IMR-90 (cell line): ENCODE data around the gene RRP9. TPM values are rescaled to one million over a fixed set of nuclear protein-coding genes. Genes with fewer than 3 reads are reported as not detected.

ENCODE experiments used
- ATAC-seq: fragments of 200-7000 bp; cut with Tn5 transposase; 2 replicates; pipeline ENCODE4 v1.9.1; 2020; ENCODE audit warnings: low read depth, mild to moderate bottlenecking, moderate library complexity
- BruUV-seq: library from RNA; stranded (reverse); fragments of 400-500 nt; replicated peaks from 2 replicates; lab custom pipeline; 2021; lab: Mats Ljungman, UMichigan
- CTCF ChIA-PET: fragments of 300-600 bp; formaldehyde crosslinking; extraction: SDS; loops from one replicate; lab custom pipeline; 2021; ENCODE audit warnings: antibody characterized with exemption; lab: Yijun Ruan, JAX
- POLR2A ChIA-PET: fragments of 300-600 bp; sonication (Branson Sonifier 250); formaldehyde crosslinking; loops from one replicate; lab custom pipeline; 2022; ENCODE audit warnings: antibody characterized with exemption; ENCODE audit not compliant: unreplicated experiment; lab: Charles Lee
- DNase-seq: peaks from one replicate; pipeline ENCODE4 v3.0.0; 2013
- H2AFZ ChIP-seq: replicated peaks from 2 replicates; pipeline ENCODE3; 2013; ENCODE audit warnings: low read length, mild to moderate bottlenecking; ENCODE audit not compliant: poor library complexity
- H2AK5ac ChIP-seq: 2 replicates; pipeline ENCODE4 v1.6.1; 2013; ENCODE audit warnings: low read depth, low read length, inconsistent platforms
- H2AK9ac ChIP-seq: replicated peaks from 2 replicates; pipeline ENCODE3; 2013; ENCODE audit warnings: mild to moderate bottlenecking, low read depth, low read length, moderate library complexity; ENCODE audit not compliant: poor library complexity
- H2BK120ac ChIP-seq: 2 replicates; pipeline ENCODE4 v1.6.1; 2013; ENCODE audit warnings: low read depth, low read length, inconsistent platforms
- H2BK15ac ChIP-seq: 3 replicates; pipeline ENCODE4 v1.6.1; 2013; ENCODE audit warnings: low read depth, low read length, inconsistent platforms
- H2BK20ac ChIP-seq: 2 replicates; pipeline ENCODE4 v1.6.1; 2013; ENCODE audit warnings: low read depth, mild to moderate bottlenecking, inconsistent platforms, low read length, moderate library complexity
- H2BK5ac ChIP-seq: 2 replicates; pipeline ENCODE4 v1.6.1; 2013; ENCODE audit warnings: mild to moderate bottlenecking, low read depth, low read length, inconsistent platforms; ENCODE audit not compliant: poor library complexity, severe bottlenecking
- H3K14ac ChIP-seq: replicated peaks from 2 replicates; pipeline ENCODE4 v1.6.1; 2013; ENCODE audit warnings: low read depth, low read length, inconsistent platforms
- H3K18ac ChIP-seq: 2 replicates; pipeline ENCODE4 v1.6.1; 2013; ENCODE audit warnings: low read depth, low read length, control low read depth
- H3K23ac ChIP-seq: 2 replicates; pipeline ENCODE4 v1.6.1; 2013; ENCODE audit warnings: low read depth, low read length, inconsistent platforms
- H3K27ac ChIP-seq: 2 replicates; pipeline ENCODE4 v1.5.1; 2013; ENCODE audit warnings: mild to moderate bottlenecking, control low read depth, low read length; ENCODE audit not compliant: insufficient read depth
- H3K27me3 ChIP-seq: 2 replicates; pipeline ENCODE4 v1.6.1; 2013; ENCODE audit warnings: low read length; ENCODE audit not compliant: control insufficient read depth, insufficient read depth
- H3K36me3 ChIP-seq: 2 replicates; pipeline ENCODE4 v1.6.1; 2013; ENCODE audit warnings: low read length, mixed read lengths; ENCODE audit not compliant: control insufficient read depth, insufficient read depth
- H3K4ac ChIP-seq: 2 replicates; pipeline ENCODE4 v1.6.1; 2013; ENCODE audit warnings: low read depth, low read length, inconsistent platforms
- H3K4me1 ChIP-seq: 2 replicates; pipeline ENCODE4 v1.6.1; 2013; ENCODE audit warnings: low read length, mixed read lengths; ENCODE audit not compliant: control insufficient read depth, insufficient read depth
- H3K4me2 ChIP-seq: 2 replicates; pipeline ENCODE4 v1.6.1; 2013; ENCODE audit warnings: low read depth, mild to moderate bottlenecking, control low read depth, low read length, moderate library complexity
- H3K4me3 ChIP-seq: 2 replicates; pipeline ENCODE4 v1.5.1; 2013; ENCODE audit warnings: low read depth, mild to moderate bottlenecking, control low read depth, low read length, moderate library complexity; ENCODE audit not compliant: insufficient read depth
- H3K56ac ChIP-seq: 2 replicates; pipeline ENCODE4 v1.6.1; 2013; ENCODE audit warnings: low read length, inconsistent platforms; ENCODE audit not compliant: insufficient read depth; ENCODE audit errors: extremely low read depth
- H3K79me1 ChIP-seq, 2 experiments: 2 replicates each; pipeline ENCODE4 v1.6.1; 2013; ENCODE audit warnings: low read length in 2 of 2, inconsistent platforms in 1 of 2, low read depth in 1 of 2
- H3K9ac ChIP-seq: 2 replicates; pipeline ENCODE4 v1.6.1; 2013; ENCODE audit warnings: low read depth, low read length, control low read depth
- H3K9me1 ChIP-seq: 2 replicates; pipeline ENCODE4 v1.6.1; 2013; ENCODE audit warnings: low read length, inconsistent platforms; ENCODE audit not compliant: insufficient read depth
- H3K9me3 ChIP-seq: 2 replicates; pipeline ENCODE4 v1.6.1; 2013; ENCODE audit warnings: low read length; ENCODE audit not compliant: control insufficient read depth, insufficient read depth
- H4K20me1 ChIP-seq: 2 replicates; pipeline ENCODE4 v1.6.1; 2013; ENCODE audit warnings: low read length, inconsistent platforms; ENCODE audit not compliant: insufficient read depth
- H4K5ac ChIP-seq: 2 replicates; pipeline ENCODE4 v1.6.1; 2013; ENCODE audit warnings: mild to moderate bottlenecking, low read depth, low read length, control low read depth
- H4K8ac ChIP-seq, 2 experiments: 2 replicates each; pipeline ENCODE4 v1.6.1; 2013; ENCODE audit warnings: low read depth in 2 of 2, low read length in 2 of 2, control low read depth in 1 of 2, inconsistent platforms in 1 of 2
- H4K91ac ChIP-seq: 2 replicates; pipeline ENCODE4 v1.6.1; 2013; ENCODE audit warnings: low read depth, low read length, inconsistent platforms; ENCODE audit not compliant: insufficient read depth
- BHLHE40 ChIP-seq: fragments of 150-350 bp; IDR thresholded peaks from 2 replicates; pipeline ENCODE4 v1.6.1; 2016; ENCODE audit warnings: mild to moderate bottlenecking, low read depth, low read length
- CEBPB ChIP-seq: IDR thresholded peaks from 2 replicates; pipeline ENCODE4 v1.6.1; 2012; ENCODE audit warnings: low read depth, low read length, improper control_type of control experiment
- CHD1 ChIP-seq: IDR thresholded peaks from 2 replicates; pipeline ENCODE4 v1.6.1; 2012; ENCODE audit warnings: low read depth, low read length, improper control_type of control experiment
- ELK1 ChIP-seq: fragments of 150-350 bp; IDR thresholded peaks from 2 replicates; pipeline ENCODE4 v1.6.1; 2016; ENCODE audit warnings: low read depth, mild to moderate bottlenecking, low read length, moderate library complexity, borderline replicate concordance
- FOS ChIP-seq: fragments of 150-350 bp; IDR thresholded peaks from 2 replicates; pipeline ENCODE4 v1.6.1; 2016; ENCODE audit warnings: low read depth, low read length
- MAFK ChIP-seq: IDR thresholded peaks from 2 replicates; pipeline ENCODE4 v1.6.1; 2012; ENCODE audit warnings: low read depth, low read length, improper control_type of control experiment
- MXI1 ChIP-seq: IDR thresholded peaks from 2 replicates; pipeline ENCODE4 v1.6.1; 2012; ENCODE audit warnings: low read depth, mild to moderate bottlenecking, low read length, moderate library complexity, borderline replicate concordance
- NFE2L2 ChIP-seq: fragments of 150-350 bp; IDR thresholded peaks from 2 replicates; pipeline ENCODE4 v1.6.1; 2016; ENCODE audit warnings: low read depth, mild to moderate bottlenecking, low read length
- POLR2A ChIP-seq: IDR thresholded peaks from 2 replicates; pipeline ENCODE4 v1.6.1; 2012; ENCODE audit warnings: mild to moderate bottlenecking, low read depth, low read length
- RAD21 ChIP-seq: IDR thresholded peaks from 2 replicates; pipeline ENCODE4 v1.6.1; 2012; ENCODE audit warnings: low read length, improper control_type of control experiment
- RCOR1 ChIP-seq: IDR thresholded peaks from 2 replicates; pipeline ENCODE4 v1.6.1; 2012; ENCODE audit warnings: mild to moderate bottlenecking, low read length, improper control_type of control experiment; ENCODE audit not compliant: insufficient replicate concordance
- USF2 ChIP-seq: fragments of 150-350 bp; IDR thresholded peaks from 2 replicates; pipeline ENCODE4 v1.6.1; 2017; ENCODE audit warnings: mild to moderate bottlenecking, antibody characterized with exemption, low read length, low read depth
- WGBS, 2 experiments: methylation state at CpG; one replicate each; pipeline versions ENCODE4 v1.1.5 to v1.1.7; 2013; ENCODE audit warnings: missing lambda C conversion rate in 2 of 2; ENCODE audit not compliant: insufficient read length in 1 of 2; ENCODE audit errors: extremely low coverage in 2 of 2; 5-methylcytosine and 5-hydroxymethylcytosine counted together
- dilution Hi-C: fragments of 300-500 bp; cut with HindIII; formaldehyde crosslinking; loops from one replicate; pipeline ENCODE4 v1.14.3; 2018; ENCODE audit warnings: low sequenced_read_pairs; ENCODE audit not compliant: unreplicated experiment
- in situ Hi-C: fragments of 300-500 bp; cut with MboI; formaldehyde crosslinking; loops from 3 replicates; pipeline ENCODE4 v1.14.3; 2019; ENCODE audit warnings: low sequenced_read_pairs, inconsistent platforms, mixed read lengths
- intact Hi-C: fragments of 100-400 bp; cut with micrococcal nuclease; formaldehyde crosslinking; loops from 2 replicates; pipeline ENCODE4 v1.10.0; 2022
- polyA plus RNA-seq, 3 experiments: library from polyadenylated mRNA; depleted of rRNA; stranded (reverse); fragments of >200 nt; gene quantifications; 2 replicates each; pipeline ENCODE4 v1.2.3, GENCODE V29; 2012; ENCODE audit warnings: low replicate concordance in 1 of 3
- total RNA-seq: library from RNA; depleted of rRNA; stranded (reverse); fragments of >200 nt; gene quantifications from 2 replicates; pipeline ENCODE4 v1.2.3, GENCODE V29; 2012

The RRP9 gene
- total and polyA plus RNA-seq, 2 of the 4 experiments (the other 2 are of a cell fraction): 30.9 to 39.8 TPM

GRCh38 chr3:51959651-51960050 lies 17.9 kb upstream of the RRP9 start:
- no peak overlapping the region for H3K18ac ChIP-seq
- no peak overlapping the region for H2BK5ac ChIP-seq
- ATAC-seq (no peak), DNase-seq (no peak)
- dilution Hi-C loops: no loop called here
- no peak overlapping the region for H2AFZ ChIP-seq
- no peaks in the 10 kb centered on the region for H3K27me3 ChIP-seq
- H3K4me3 ChIP-seq: no peak overlapping the region
- H4K8ac ChIP-seq: no peak overlapping the region
- BruUV-seq: no TSS peak
- intact Hi-C loops: no loop called here
- H3K79me1 ChIP-seq: peaks cover 10 to 30% of the 10 kb centered on the region in 2 experiments
- H3K4me2 ChIP-seq: no peak overlapping the region
- no peak overlapping the region for H2AK5ac ChIP-seq
- no peak overlapping the region for H3K4ac ChIP-seq
- CTCF ChIA-PET: no interaction called here
- H4K5ac ChIP-seq: no peak overlapping the region
- H3K36me3 ChIP-seq: peaks cover 32% of the 10 kb centered on the region
- H4K91ac ChIP-seq: no peak overlapping the region
- no CpG with 5 or more reads among the region's 7 CpGs for WGBS, 2 experiments
- TF ChIP-seq MXI1: no peak
- TF ChIP-seq RAD21: no peak
- TF ChIP-seq RCOR1: no peak
- no peak for TF ChIP-seq CHD1
- TF ChIP-seq ELK1: no peak
- TF ChIP-seq POLR2A: no peak
- TF ChIP-seq NFE2L2: no peak
- TF ChIP-seq CEBPB: no peak
- no peak for TF ChIP-seq USF2
- no peak for TF ChIP-seq FOS
- no peak for TF ChIP-seq BHLHE40
- TF ChIP-seq MAFK: no peak
- H3K9me3 ChIP-seq: no peaks in the 10 kb centered on the region
- no peak overlapping the region for H2BK120ac ChIP-seq
- no peak overlapping the region for H2AK9ac ChIP-seq
- POLR2A ChIA-PET: no interaction called here
- H3K9ac ChIP-seq: no peak overlapping the region
- no peak overlapping the region for H3K27ac ChIP-seq
- no peak overlapping the region for H3K56ac ChIP-seq
- in situ Hi-C loops: loop anchor here (25.0 kb wide), 1 partner anchor 1622 kb away; the partner anchor contains the start of genes RASSF1, TUSC2 and ZMYND10
- H4K20me1 ChIP-seq: peaks cover 20% of the 10 kb centered on the region; the same call in 1 of the 2 replicates
- H3K4me1 ChIP-seq: peaks cover 6% of the 10 kb centered on the region
- no peak overlapping the region for H3K14ac ChIP-seq
- H2BK20ac ChIP-seq: no peak overlapping the region
- no peak overlapping the region for H3K23ac ChIP-seq
- no peak overlapping the region for H2BK15ac ChIP-seq
- H3K9me1 ChIP-seq: peaks cover 3% of the 10 kb centered on the region; the same call in 1 of the 2 replicates
